Neuronal stem cell (in vitro differentiated cells): ENCODE data around the gene TNNI3K.

ENCODE experiments used
- DNase-seq: peaks from one replicate; pipeline ENCODE4 v3.0.0-alpha.2; 2013; ENCODE audit warnings: low spot score
- H2AFZ ChIP-seq: one replicate; pipeline ENCODE4 v1.6.1; 2013; ENCODE audit warnings: mild to moderate bottlenecking, low read length, inconsistent platforms
- H2AK5ac ChIP-seq: 2 replicates; pipeline ENCODE4 v1.6.1; 2013; ENCODE audit warnings: low read depth, mild to moderate bottlenecking, inconsistent platforms, low read length, moderate library complexity, mixed read lengths
- H2BK120ac ChIP-seq: 2 replicates; pipeline ENCODE4 v1.6.1; 2013; ENCODE audit warnings: low read depth, mild to moderate bottlenecking, inconsistent platforms, low read length, moderate library complexity, mixed read lengths
- H2BK12ac ChIP-seq: one replicate; pipeline ENCODE4 v1.6.1; 2013; ENCODE audit warnings: low read length, inconsistent platforms
- H2BK15ac ChIP-seq: 2 replicates; pipeline ENCODE4 v1.6.1; 2013; ENCODE audit warnings: mild to moderate bottlenecking, low read length, inconsistent platforms, mixed read lengths
- H2BK5ac ChIP-seq: one replicate; pipeline ENCODE4 v1.6.1; 2013; ENCODE audit warnings: inconsistent platforms, mild to moderate bottlenecking, low read length, moderate library complexity
- H3K14ac ChIP-seq: one replicate; pipeline ENCODE4 v1.6.1; 2013; ENCODE audit warnings: low read length, inconsistent platforms
- H3K18ac ChIP-seq: 2 replicates; pipeline ENCODE4 v1.6.1; 2013; ENCODE audit warnings: low read length, inconsistent platforms
- H3K23ac ChIP-seq: 2 replicates; pipeline ENCODE4 v1.6.1; 2013; ENCODE audit warnings: low read depth, mild to moderate bottlenecking, mixed read lengths, low read length, inconsistent platforms; ENCODE audit not compliant: poor library complexity
- H3K27ac ChIP-seq: replicated peaks from 3 replicates; pipeline ENCODE4 v1.5.1; 2013; ENCODE audit warnings: low read length, inconsistent platforms
- H3K27me3 ChIP-seq, 3 experiments: 2 replicates each; pipeline ENCODE4 v1.6.1; 2013; ENCODE audit warnings: low read length in 3 of 3, mild to moderate bottlenecking in 2 of 3, inconsistent platforms in 1 of 3, low read depth in 1 of 3, mixed read lengths in 1 of 3, moderate library complexity in 1 of 3; ENCODE audit not compliant: control insufficient read depth in 3 of 3, insufficient read depth in 3 of 3
- H3K36me3 ChIP-seq, 2 donors: replicated peaks in 1 of 2; 2 replicates each; pipeline ENCODE4 v1.6.1; 2013; ENCODE audit warnings: low read length in 2 of 2; ENCODE audit not compliant: control insufficient read depth in 2 of 2, insufficient read depth in 2 of 2
- H3K4ac ChIP-seq: 2 replicates; pipeline ENCODE4 v1.6.1; 2013; ENCODE audit warnings: inconsistent platforms, mild to moderate bottlenecking, low read length, moderate library complexity
- H3K4me1 ChIP-seq, 2 donors: 1 replicate in 1 of 2; 2 replicates in 1 of 2; pipeline ENCODE4 v1.6.1; 2013; ENCODE audit warnings: low read length in 2 of 2, low read depth in 1 of 2; ENCODE audit not compliant: control insufficient read depth in 2 of 2, insufficient read depth in 1 of 2
- H3K4me2 ChIP-seq: one replicate; pipeline ENCODE4 v1.6.1; 2013; ENCODE audit warnings: mild to moderate bottlenecking, low read length, inconsistent platforms; ENCODE audit not compliant: insufficient read depth, poor library complexity, severe bottlenecking
- H3K4me3 ChIP-seq, 2 donors: 2 replicates each; pipeline ENCODE4 v1.5.1; 2013; ENCODE audit warnings: low read length in 2 of 2, mild to moderate bottlenecking in 2 of 2, inconsistent platforms in 1 of 2, moderate library complexity in 1 of 2
- H3K79me1 ChIP-seq: one replicate; pipeline ENCODE4 v1.6.1; 2013; ENCODE audit warnings: low read depth, mild to moderate bottlenecking, inconsistent platforms, low read length, moderate library complexity
- H3K9ac ChIP-seq: one replicate; pipeline ENCODE4 v1.6.1; 2013; ENCODE audit warnings: mild to moderate bottlenecking, low read depth, low read length, inconsistent platforms; ENCODE audit not compliant: poor library complexity
- H3K9me3 ChIP-seq, 2 donors: replicated peaks in 1 of 2; 2 replicates each; pipeline versions ENCODE3 to v1.6.1; 2013; ENCODE audit warnings: low read length in 2 of 2, mild to moderate bottlenecking in 2 of 2, inconsistent platforms in 1 of 2, low read depth in 1 of 2, mixed read lengths in 1 of 2, moderate library complexity in 1 of 2; ENCODE audit not compliant: control insufficient read depth in 2 of 2, insufficient read depth in 1 of 2
- H4K8ac ChIP-seq: one replicate; pipeline ENCODE4 v1.6.1; 2013; ENCODE audit warnings: low read depth, mild to moderate bottlenecking, inconsistent platforms, low read length, moderate library complexity
- H4K91ac ChIP-seq: one replicate; pipeline ENCODE4 v1.6.1; 2013; ENCODE audit warnings: low read length, low read depth, mild to moderate bottlenecking, inconsistent platforms; ENCODE audit not compliant: poor library complexity
- WGBS, 2 donors: extraction: QIAGEN DNeasy Blood & Tissue Kit; methylation state at CpG; one replicate each; pipeline ENCODE4 v1.1.7; 2013; ENCODE audit warnings: missing lambda C conversion rate in 2 of 2, mixed read lengths in 1 of 2; ENCODE audit not compliant: insufficient read length in 2 of 2, insufficient replicate concordance in 1 of 2; ENCODE audit errors: extremely low coverage in 2 of 2; 5-methylcytosine and 5-hydroxymethylcytosine counted together

TNNI3K gene

GRCh38 chr1:74237787-74238186, 2.6 kb downstream of the TNNI3K start:
- Histone ChIP-seq H3K9me3 (no peaks in the 10 kb centered on the region), H3K4me3 (no peak overlapping the region), H2BK120ac (no peak overlapping the region), H3K36me3 (no peaks in the 10 kb centered on the region), H3K18ac (no peak overlapping the region), H2AFZ (no peak overlapping the region), H3K79me1 (no peaks in the 10 kb centered on the region), H2BK15ac (no peak overlapping the region), H4K8ac (no peak overlapping the region), H2BK5ac (no peak overlapping the region), H3K27ac (no peak overlapping the region), H3K9ac (no peak overlapping the region), H3K4me1 (no peaks in the 10 kb centered on the region), H3K4ac (no peak overlapping the region), H4K91ac (no peak overlapping the region), H3K23ac (no peak overlapping the region), H3K27me3 (no peaks in the 10 kb centered on the region), H2AK5ac (no peak overlapping the region), H3K14ac (no peak overlapping the region), H2BK12ac (no peak overlapping the region), H3K4me2 (no peak overlapping the region)
- no CpG with 5 or more reads among the region's 4 CpGs for WGBS, 2 donors
- no peak for DNase-seq

- Histone ChIP-seq H2BK120ac (no peak overlapping the region), H2BK5ac (no peak overlapping the region), H3K27ac (no peak overlapping the region), H3K27me3 (no peaks in the 10 kb centered on the region), H3K14ac (no peak overlapping the region), H2AK5ac (no peak overlapping the region), H3K4me3 (no peak overlapping the region), H3K79me1 (no peaks in the 10 kb centered on the region), H3K4me1 (peaks cover 9 to 32% of the 10 kb centered on the region in 2 donors), H2BK12ac (no peak overlapping the region), H3K36me3 (no peaks in the 10 kb centered on the region), H2BK15ac (no peak overlapping the region), H3K9me3 (peaks cover 4 to 8% of the 10 kb centered on the region in 2 donors), H2AFZ (no peak overlapping the region), H3K23ac (no peak overlapping the region), H4K8ac (no peak overlapping the region), H4K91ac (no peak overlapping the region), H3K4ac (no peak overlapping the region), H3K9ac (no peak overlapping the region), H3K18ac (no peak overlapping the region), H3K4me2 (no peak overlapping the region)
- DNase-seq: peak; percentile 39
- WGBS, 2 donors: no CpG with 5 or more reads among the region's 2 CpGs
Measured at GRCh38 chr1:74245168-74245772, 10.1 kb downstream of the TNNI3K start.

GRCh38 chr1:74246315-74246714, 11.1 kb downstream of the TNNI3K start:
- no peaks in the 10 kb centered on the region for H3K36me3 ChIP-seq
- H2BK5ac ChIP-seq: no peak overlapping the region
- no peak overlapping the region for H3K4ac ChIP-seq
- H3K27ac ChIP-seq: no peak overlapping the region
- H4K8ac ChIP-seq: no peak overlapping the region
- H3K23ac ChIP-seq: no peak overlapping the region
- DNase-seq: no peak
- H3K18ac ChIP-seq: no peak overlapping the region
- no peak overlapping the region for H3K14ac ChIP-seq
- no peak overlapping the region for H2AK5ac ChIP-seq
- no peak overlapping the region for H4K91ac ChIP-seq
- H3K9ac ChIP-seq: no peak overlapping the region
- WGBS, 2 donors: no CpG with 5 or more reads among the region's 2 CpGs
- no peaks in the 10 kb centered on the region for H3K27me3 ChIP-seq
- peaks cover 9 to 32% of the 10 kb centered on the region in 2 donors for H3K4me1 ChIP-seq
- H2BK120ac ChIP-seq: no peak overlapping the region
- H3K9me3 ChIP-seq: peaks cover 4 to 8% of the 10 kb centered on the region in 2 donors
- H2BK15ac ChIP-seq: no peak overlapping the region
- no peak overlapping the region for H3K4me2 ChIP-seq
- H3K4me3 ChIP-seq: no peak overlapping the region
- no peak overlapping the region for H2AFZ ChIP-seq
- H3K79me1 ChIP-seq: no peaks in the 10 kb centered on the region
- no peak overlapping the region for H2BK12ac ChIP-seq

GRCh38 chr1:74247881-74248528, 12.8 kb downstream of the TNNI3K start:
- Histone ChIP-seq H3K9ac (no peak overlapping the region), H3K23ac (no peak overlapping the region), H2BK12ac (no peak overlapping the region), H2BK120ac (no peak overlapping the region), H3K27ac (no peak overlapping the region), H4K91ac (no peak overlapping the region), H4K8ac (no peak overlapping the region), H2BK15ac (peak overlapping the region; percentile 58), H3K79me1 (no peaks in the 10 kb centered on the region), H3K9me3 (peaks cover 4 to 8% of the 10 kb centered on the region in 2 donors), H3K27me3 (no peaks in the 10 kb centered on the region), H3K14ac (no peak overlapping the region), H3K36me3 (no peaks in the 10 kb centered on the region), H2BK5ac (no peak overlapping the region), H2AFZ (no peak overlapping the region), H3K4me3 (no peak overlapping the region), H3K4me1 (peaks cover 9 to 32% of the 10 kb centered on the region in 2 donors), H3K18ac (no peak overlapping the region), H3K4me2 (no peak overlapping the region), H3K4ac (no peak overlapping the region), H2AK5ac (peak overlapping the region; percentile 81)
- no peak for DNase-seq
- WGBS, 2 donors: no CpG with 5 or more reads among the region's 22 CpGs
